ENCODE data around the gene PARP6. TPM values are rescaled to one million over a fixed set of nuclear protein-coding genes. Genes with fewer than 3 reads are reported as not detected.

Gene PARP6
- total RNA-seq, 4 donors from 2014 or later = 51.3 to 84.0 (median 64.8) TPM

DNA sequence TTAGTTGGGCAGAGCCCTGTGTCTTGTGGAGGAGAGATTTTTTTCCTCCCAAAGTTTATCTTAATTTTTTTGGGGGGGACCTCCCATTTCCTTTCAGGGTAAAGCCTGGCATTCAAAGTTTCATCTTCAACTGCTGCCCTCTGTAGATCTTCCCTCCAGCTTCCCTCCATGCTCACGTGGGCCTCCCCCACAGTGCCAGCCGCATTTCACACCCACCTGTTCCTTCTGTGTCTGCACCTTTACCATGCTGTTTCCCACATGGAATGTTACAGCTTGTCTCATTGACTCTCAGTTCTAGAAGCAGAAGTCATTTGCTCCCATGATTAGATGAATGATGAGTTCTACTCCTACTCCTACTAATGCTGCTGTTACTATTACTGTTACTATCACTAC is 41.1 kb upstream of the PARP6 start:
- TF ChIP-seq, protein P1, sequence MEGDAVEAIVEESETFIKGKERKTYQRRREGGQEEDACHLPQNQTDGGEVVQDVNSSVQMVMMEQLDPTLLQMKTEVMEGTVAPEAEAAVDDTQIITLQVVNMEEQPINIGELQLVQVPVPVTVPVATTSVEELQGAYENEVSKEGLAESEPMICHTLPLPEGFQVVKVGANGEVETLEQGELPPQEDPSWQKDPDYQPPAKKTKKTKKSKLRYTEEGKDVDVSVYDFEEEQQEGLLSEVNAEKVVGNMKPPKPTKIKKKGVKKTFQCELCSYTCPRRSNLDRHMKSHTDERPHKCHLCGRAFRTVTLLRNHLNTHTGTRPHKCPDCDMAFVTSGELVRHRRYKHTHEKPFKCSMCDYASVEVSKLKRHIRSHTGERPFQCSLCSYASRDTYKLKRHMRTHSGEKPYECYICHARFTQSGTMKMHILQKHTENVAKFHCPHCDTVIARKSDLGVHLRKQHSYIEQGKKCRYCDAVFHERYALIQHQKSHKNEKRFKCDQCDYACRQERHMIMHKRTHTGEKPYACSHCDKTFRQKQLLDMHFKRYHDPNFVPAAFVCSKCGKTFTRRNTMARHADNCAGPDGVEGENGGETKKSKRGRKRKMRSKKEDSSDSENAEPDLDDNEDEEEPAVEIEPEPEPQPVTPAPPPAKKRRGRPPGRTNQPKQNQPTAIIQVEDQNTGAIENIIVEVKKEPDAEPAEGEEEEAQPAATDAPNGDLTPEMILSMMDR (IDR thresholded peaks at IDR 0.05; ENCODE audit: low read depth) = no peak

- TF ChIP-seq, protein P1 (IDR thresholded peaks at IDR 0.05; ENCODE audit: low read depth) = no peak
Observed at GRCh38 chr15:72312605-72313447, 40.5 kb upstream of the PARP6 start.

DNA sequence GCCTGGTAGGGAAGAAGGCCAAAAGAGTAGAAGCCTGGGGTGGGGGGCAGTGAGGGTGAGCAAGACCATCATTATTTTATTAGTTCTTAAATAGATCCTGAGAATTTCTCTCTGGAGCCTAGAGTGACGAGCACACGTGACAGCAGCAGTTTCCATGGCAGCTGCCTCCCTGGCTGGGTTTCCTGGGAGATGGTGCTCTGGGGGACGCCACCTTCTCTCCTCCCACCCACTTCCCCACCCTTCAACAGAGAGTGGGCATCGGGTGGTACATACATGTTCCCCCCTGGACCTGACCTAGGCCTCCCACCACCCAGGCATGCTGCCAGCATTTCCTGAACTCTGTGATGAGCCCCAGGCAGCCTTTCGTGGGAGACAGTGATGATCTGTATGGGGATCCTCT is 34.7 kb upstream of the PARP6 start:
- TF ChIP-seq, protein P1 (IDR thresholded peaks at IDR 0.05; ENCODE audit: low read depth) = no peak

DNA sequence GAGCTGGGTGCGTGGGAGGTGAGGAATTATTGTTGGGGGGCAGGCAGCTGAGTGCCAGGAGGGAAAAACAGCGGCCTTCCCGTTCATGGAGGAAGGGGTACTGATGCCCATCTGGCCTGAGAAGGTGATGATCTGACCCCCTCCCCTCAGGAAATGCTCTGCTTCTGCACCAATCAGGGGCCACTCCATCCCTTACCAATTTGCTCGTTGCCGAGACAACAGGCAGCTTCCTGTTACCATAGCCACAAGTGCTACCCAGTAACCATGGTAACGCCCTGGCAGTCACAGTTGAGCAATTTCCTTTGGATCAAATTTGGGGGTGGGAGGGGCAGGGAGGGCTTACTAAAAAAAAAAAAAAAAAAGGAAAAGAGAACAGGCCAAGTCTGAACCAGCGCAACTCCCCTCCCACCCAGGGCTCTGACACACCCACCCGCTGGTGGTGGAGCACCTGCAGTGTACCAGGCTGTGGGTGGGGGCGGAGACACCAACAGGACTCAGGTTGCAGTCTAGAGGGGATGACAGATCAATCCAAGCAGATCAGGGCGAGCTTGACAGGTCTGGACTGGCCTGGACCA is 33.9 kb upstream of the PARP6 start:
- TF ChIP-seq, protein P1 (IDR thresholded peaks at IDR 0.05; ENCODE audit: low read depth) = no peak

- TF ChIP-seq, protein P1 (IDR thresholded peaks at IDR 0.05; ENCODE audit: low read depth) = no peak
Observed at GRCh38 chr15:72304596-72304995, 32.2 kb upstream of the PARP6 start.

DNA sequence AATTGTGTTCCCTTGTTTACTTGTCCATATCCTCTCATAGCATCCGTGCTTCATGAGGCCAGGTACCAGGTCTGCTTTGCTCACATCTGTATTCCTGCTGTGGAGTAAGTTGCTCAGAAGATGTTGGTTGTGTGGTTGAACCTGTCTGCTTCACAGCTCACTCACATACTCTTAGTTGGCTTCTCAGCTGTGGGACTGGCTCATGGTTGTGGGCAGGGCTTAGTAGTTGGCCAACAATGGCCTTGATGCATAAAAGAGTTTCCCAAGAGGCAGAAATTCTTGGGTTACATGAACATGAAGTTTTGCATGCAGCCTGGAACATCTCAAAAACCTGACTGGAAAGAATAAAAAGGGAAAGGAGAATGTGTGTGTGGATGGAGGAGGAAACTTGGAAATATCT is 30.6 kb upstream of the PARP6 start:
- TF ChIP-seq, protein P1 (IDR thresholded peaks at IDR 0.05; ENCODE audit: low read depth) = no peak

GRCh38 chr15:72289597-72290325 is 17.4 kb upstream of the PARP6 start:
- TF ChIP-seq, protein P1 (IDR thresholded peaks at IDR 0.05; ENCODE audit: low read depth) = no peak

Measured in subcutaneous adipose tissue (tissue), 4 donors.